ENCODE data around the gene TBRG1. TPM values are rescaled to one million over a fixed set of nuclear protein-coding genes. Genes with fewer than 3 reads are reported as not detected.
"Not testable (repeated sequence)": the region's sequence is repeated elsewhere in the genome, so short reads cannot be mapped to it uniquely, and the experiment has no call there.

Gene TBRG1
- total RNA-seq, 1 donor from 2014 or later, result 44.9 TPM

GRCh38 chr11:124595302-124595701 lies 27.4 kb upstream of the TBRG1 start:
- no peak for TF ChIP-seq CTCF (IDR thresholded peaks at IDR 0.05)
- no peak overlapping the region for H3K27ac ChIP-seq
- no peaks in the 10 kb centered on the region for H3K4me1 ChIP-seq
- no peak overlapping the region for H3K4me3 ChIP-seq
- peaks cover 7% of the 10 kb centered on the region for H3K27me3 ChIP-seq
- no peaks in the 10 kb centered on the region for H3K9me3 ChIP-seq
- H3K36me3 ChIP-seq, result no peaks in the 10 kb centered on the region
- ATAC-seq (no peak), DNase-seq (no peak)
- intact Hi-C loops (cut with DNase I), result no loop called here

- DNase-seq (no peak), ATAC-seq (no peak)
- intact Hi-C loops (cut with DNase I), result no loop called here
- Histone ChIP-seq H3K27me3 (peaks cover 7% of the 10 kb centered on the region), H3K27ac (no peak overlapping the region), H3K4me1 (no peaks in the 10 kb centered on the region), H3K4me3 (no peak overlapping the region), H3K9me3 (no peaks in the 10 kb centered on the region), H3K36me3 (no peaks in the 10 kb centered on the region)
- no peak for TF ChIP-seq CTCF (IDR thresholded peaks at IDR 0.05)
Observed at GRCh38 chr11:124597626-124598025, 25.0 kb upstream of the TBRG1 start.

- no peaks in the 10 kb centered on the region for H3K9me3 ChIP-seq
- H3K36me3 ChIP-seq, result no peaks in the 10 kb centered on the region
- no peaks in the 10 kb centered on the region for H3K4me1 ChIP-seq
- intact Hi-C loops (cut with DNase I), result no loop called here
- TF ChIP-seq CTCF (IDR thresholded peaks at IDR 0.05), result no peak
- no peak for ATAC-seq
- H3K27me3 ChIP-seq, result no peaks in the 10 kb centered on the region
- no peak overlapping the region for H3K4me3 ChIP-seq
- no peak for DNase-seq
- no peak overlapping the region for H3K27ac ChIP-seq
Observed at GRCh38 chr11:124600621-124601320, 21.9 kb upstream of the TBRG1 start.

GRCh38 chr11:124602193-124602592 lies 20.5 kb upstream of the TBRG1 start:
- Histone ChIP-seq H3K4me3 (no peak overlapping the region), H3K4me1 (no peaks in the 10 kb centered on the region), H3K9me3 (no peaks in the 10 kb centered on the region), H3K27ac (no peak overlapping the region), H3K27me3 (no peaks in the 10 kb centered on the region), H3K36me3 (no peaks in the 10 kb centered on the region)
- TF ChIP-seq CTCF (IDR thresholded peaks at IDR 0.05), result no peak
- DNase-seq (no peak), ATAC-seq (no peak)
- intact Hi-C loops (cut with DNase I), result no loop called here

GRCh38 chr11:124602723-124603122 lies 19.9 kb upstream of the TBRG1 start:
- ATAC-seq; H3K4me1 ChIP-seq; H3K36me3 ChIP-seq; H3K4me3 ChIP-seq; DNase-seq; H3K9me3 ChIP-seq; H3K27me3 ChIP-seq; intact Hi-C loops (cut with DNase I); H3K27ac ChIP-seq: not testable (repeated sequence)

GRCh38 chr11:124605719-124606118 lies 16.9 kb upstream of the TBRG1 start:
- Histone ChIP-seq H3K9me3 (no peaks in the 10 kb centered on the region), H3K36me3 (no peaks in the 10 kb centered on the region), H3K27ac (no peak overlapping the region), H3K4me3 (no peak overlapping the region), H3K27me3 (no peaks in the 10 kb centered on the region), H3K4me1 (no peaks in the 10 kb centered on the region)
- ATAC-seq, result peak; percentile 89
- intact Hi-C loops (cut with DNase I), result no loop called here
- DNase-seq, result no peak
- no peak for TF ChIP-seq CTCF (IDR thresholded peaks at IDR 0.05)

Measured in upper lobe of right lung (tissue), 1 donor.